ENCODE data around the gene KIF18B. TPM values are rescaled to one million over a fixed set of nuclear protein-coding genes. Genes with fewer than 3 reads are reported as not detected.

KIF18B gene
- total RNA-seq, 2 donors from 2014 or later: 33.0 to 48.1 TPM

GRCh38 chr17:44916781-44917241 lies 30.8 kb downstream of the KIF18B start:
- Mint-ChIP-seq H3K27me3 (ENCODE audit: low read depth) (peaks cover 40% of the 10 kb centered on the region), H3K4me3 (no peak overlapping the region), H3K9me3 (no peaks in the 10 kb centered on the region), H3K27ac (no peak overlapping the region), H3K4me1 (ENCODE audit: low read depth) (peaks cover 11% of the 10 kb centered on the region), H3K36me3 (ENCODE audit: insufficient read depth in 2 of 2) (no peaks in the 10 kb centered on the region)
- DNase-seq (no peak), ATAC-seq (replicated peaks in 1 of 2) (no peak)

- Mint-ChIP-seq H3K27me3 (ENCODE audit: low read depth) (peaks cover 34% of the 10 kb centered on the region), H3K36me3 (ENCODE audit: insufficient read depth in 2 of 2) (no peaks in the 10 kb centered on the region), H3K9me3 (no peaks in the 10 kb centered on the region), H3K4me3 (no peak overlapping the region), H3K4me1 (ENCODE audit: low read depth) (peaks cover 11% of the 10 kb centered on the region), H3K27ac (no peak overlapping the region)
- no peak for ATAC-seq (replicated peaks in 1 of 2)
- no peak for DNase-seq
These were observed 31.5 kb downstream of the KIF18B start for GRCh38 chr17:44915862-44916780.

GRCh38 chr17:44915321-44915726 lies 32.2 kb downstream of the KIF18B start, which contains the start of gene GFAP:
Gene GFAP, minus strand, starts transcription at chr17:44915500. Its CDS starts 14 bp downstream, at chr17:44915486.
- DNase-seq (no peak), ATAC-seq (replicated peaks in 1 of 2) (no peak)
- H3K27me3 Mint-ChIP-seq (ENCODE audit: low read depth): peaks cover 26% of the 10 kb centered on the region
- no peaks in the 10 kb centered on the region for H3K9me3 Mint-ChIP-seq
- H3K36me3 Mint-ChIP-seq (ENCODE audit: insufficient read depth in 2 of 2): no peaks in the 10 kb centered on the region
- peaks cover 6% of the 10 kb centered on the region for H3K4me1 Mint-ChIP-seq (ENCODE audit: low read depth)
- H3K27ac Mint-ChIP-seq: no peak within 1 kb of the TSS
- no peak within 1 kb of the TSS for H3K4me3 Mint-ChIP-seq

GRCh38 chr17:44914698-44915271 lies 32.8 kb downstream of the KIF18B start:
- no peaks in the 10 kb centered on the region for H3K9me3 Mint-ChIP-seq
- no peaks in the 10 kb centered on the region for H3K36me3 Mint-ChIP-seq (ENCODE audit: insufficient read depth in 2 of 2)
- DNase-seq (no peak), ATAC-seq (replicated peaks in 1 of 2) (no peak)
- H3K4me3 Mint-ChIP-seq: no peak overlapping the region
- H3K4me1 Mint-ChIP-seq (ENCODE audit: low read depth): peaks cover 1% of the 10 kb centered on the region
- H3K27me3 Mint-ChIP-seq (ENCODE audit: low read depth): peaks cover 24% of the 10 kb centered on the region
- no peak overlapping the region for H3K27ac Mint-ChIP-seq

GRCh38 chr17:44914148-44914547 lies 33.4 kb downstream of the KIF18B start:
- no peak for DNase-seq
- no peak for ATAC-seq (replicated peaks in 1 of 2)
- H3K27ac Mint-ChIP-seq: no peak overlapping the region
- peaks cover 24% of the 10 kb centered on the region for H3K27me3 Mint-ChIP-seq (ENCODE audit: low read depth)
- no peaks in the 10 kb centered on the region for H3K9me3 Mint-ChIP-seq
- no peak overlapping the region for H3K4me3 Mint-ChIP-seq
- no peaks in the 10 kb centered on the region for H3K4me1 Mint-ChIP-seq (ENCODE audit: low read depth)
- H3K36me3 Mint-ChIP-seq (ENCODE audit: insufficient read depth in 2 of 2): no peaks in the 10 kb centered on the region

GRCh38 chr17:44913676-44914075 lies 33.9 kb downstream of the KIF18B start:
- Mint-ChIP-seq H3K4me1 (ENCODE audit: low read depth) (no peaks in the 10 kb centered on the region), H3K36me3 (ENCODE audit: insufficient read depth in 2 of 2) (no peaks in the 10 kb centered on the region), H3K9me3 (no peaks in the 10 kb centered on the region), H3K27ac (no peak overlapping the region), H3K4me3 (no peak overlapping the region), H3K27me3 (ENCODE audit: low read depth) (peaks cover 24% of the 10 kb centered on the region)
- DNase-seq (no peak), ATAC-seq (replicated peaks in 1 of 2) (no peak)

GRCh38 chr17:44912763-44913544 lies 34.6 kb downstream of the KIF18B start:
- Mint-ChIP-seq H3K36me3 (ENCODE audit: insufficient read depth in 2 of 2) (no peaks in the 10 kb centered on the region), H3K9me3 (no peaks in the 10 kb centered on the region), H3K27me3 (ENCODE audit: low read depth) (peaks cover 24% of the 10 kb centered on the region), H3K4me3 (peak overlapping the region; percentile 5 to 28), H3K4me1 (ENCODE audit: low read depth) (no peaks in the 10 kb centered on the region), H3K27ac (no peak overlapping the region)
- no peak for ATAC-seq (replicated peaks in 1 of 2)
- DNase-seq: no peak

- no peak overlapping the region for H3K27ac Mint-ChIP-seq
- H3K27me3 Mint-ChIP-seq (ENCODE audit: low read depth): peaks cover 24% of the 10 kb centered on the region
- H3K4me1 Mint-ChIP-seq (ENCODE audit: low read depth): no peaks in the 10 kb centered on the region
- peak; percentile 85 for ATAC-seq (replicated peaks in 1 of 2)
- no peaks in the 10 kb centered on the region for H3K9me3 Mint-ChIP-seq
- H3K4me3 Mint-ChIP-seq: peak overlapping the region; percentile 60 to 62
- no peaks in the 10 kb centered on the region for H3K36me3 Mint-ChIP-seq (ENCODE audit: insufficient read depth in 2 of 2)
- peak; percentile 58 to 76 for DNase-seq
These were observed 36.2 kb downstream of the KIF18B start for GRCh38 chr17:44911133-44912001.

GRCh38 chr17:44910231-44911106 lies 37.1 kb downstream of the KIF18B start:
- Mint-ChIP-seq H3K4me1 (ENCODE audit: low read depth) (no peaks in the 10 kb centered on the region), H3K4me3 (peak overlapping the region in 1 of 2 donors; percentile 60), H3K27me3 (ENCODE audit: low read depth) (peaks cover 24% of the 10 kb centered on the region), H3K27ac (no peak overlapping the region), H3K36me3 (ENCODE audit: insufficient read depth in 2 of 2) (no peaks in the 10 kb centered on the region), H3K9me3 (no peaks in the 10 kb centered on the region)
- ATAC-seq (replicated peaks in 1 of 2) (no peak), DNase-seq (no peak)

- Mint-ChIP-seq H3K4me1 (ENCODE audit: low read depth) (no peaks in the 10 kb centered on the region), H3K27me3 (ENCODE audit: low read depth) (peaks cover 23% of the 10 kb centered on the region), H3K9me3 (no peaks in the 10 kb centered on the region), H3K27ac (no peak overlapping the region), H3K4me3 (no peak overlapping the region), H3K36me3 (ENCODE audit: insufficient read depth in 2 of 2) (no peaks in the 10 kb centered on the region)
- DNase-seq (no peak), ATAC-seq (replicated peaks in 1 of 2) (no peak)
These were observed 37.9 kb downstream of the KIF18B start for GRCh38 chr17:44909681-44910144.

- no peaks in the 10 kb centered on the region for H3K9me3 Mint-ChIP-seq
- no peak overlapping the region for H3K4me3 Mint-ChIP-seq
- no peaks in the 10 kb centered on the region for H3K36me3 Mint-ChIP-seq (ENCODE audit: insufficient read depth in 2 of 2)
- H3K27ac Mint-ChIP-seq: no peak overlapping the region
- DNase-seq: no peak
- H3K4me1 Mint-ChIP-seq (ENCODE audit: low read depth): no peaks in the 10 kb centered on the region
- H3K27me3 Mint-ChIP-seq (ENCODE audit: low read depth): peaks cover 16% of the 10 kb centered on the region
- no peak for ATAC-seq (replicated peaks in 1 of 2)
These were observed 38.7 kb downstream of the KIF18B start for GRCh38 chr17:44908761-44909326.
